Stomach smooth muscle (tissue), 2 donors: Measurements from ENCODE around the gene CMTM8.

ENCODE experiments used
- H3K27ac ChIP-seq: one replicate; pipeline ENCODE4 v1.7.0; 2013; ENCODE audit warnings: mild to moderate bottlenecking, low read length, inconsistent platforms
- H3K27me3 ChIP-seq, 2 donors: one replicate each; pipeline ENCODE4 v1.7.0; 2013; ENCODE audit warnings: low read length in 2 of 2; ENCODE audit not compliant: insufficient read depth in 2 of 2, control insufficient read depth in 1 of 2
- H3K36me3 ChIP-seq, 2 donors: one replicate each; pipeline ENCODE4 v1.7.0; 2013; ENCODE audit warnings: low read length in 2 of 2; ENCODE audit not compliant: control insufficient read depth in 2 of 2, insufficient read depth in 2 of 2
- H3K4me1 ChIP-seq: one replicate; pipeline ENCODE4 v1.7.0; 2013; ENCODE audit warnings: low read length; ENCODE audit not compliant: control insufficient read depth, insufficient read depth
- H3K4me3 ChIP-seq, 2 donors: one replicate each; pipeline ENCODE4 v1.7.0; 2013; ENCODE audit warnings: low read length in 2 of 2
- H3K9ac ChIP-seq, 2 donors: one replicate each; pipeline ENCODE4 v1.7.0; 2013; ENCODE audit warnings: low read length in 2 of 2, mild to moderate bottlenecking in 1 of 2
- H3K9me3 ChIP-seq, 2 donors: one replicate each; pipeline ENCODE4 v1.7.0; 2013; ENCODE audit warnings: low read length in 2 of 2; ENCODE audit not compliant: control insufficient read depth in 2 of 2
- donor health status: healthy.
- donor health status: Pancreatic carcinoma.

Gene CMTM8

DNA sequence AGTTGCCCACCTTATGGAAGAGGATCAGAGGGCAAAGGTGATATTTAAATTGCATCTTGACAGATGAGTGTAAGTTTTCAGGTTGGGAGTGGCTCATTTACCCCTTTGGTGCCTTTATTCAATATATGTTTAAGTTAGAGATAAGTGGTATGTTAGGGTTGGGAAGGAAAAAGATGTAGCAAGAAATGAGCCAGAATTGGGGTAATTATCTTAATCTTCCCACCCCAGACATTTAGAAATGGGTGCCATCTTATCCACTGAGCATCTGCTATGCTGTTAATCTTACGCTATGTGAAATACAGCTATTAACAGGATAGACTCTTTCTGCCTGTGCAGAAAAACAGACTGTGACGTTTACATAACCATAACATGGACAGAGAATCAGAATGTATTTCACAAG, 159.5 kb downstream of the CMTM8 start:
- Histone ChIP-seq H3K36me3 (no peaks in the 10 kb centered on the region), H3K27me3 (peaks cover 0 to 2% of the 10 kb centered on the region in 2 donors), H3K9ac (no peak overlapping the region), H3K27ac (no peak overlapping the region), H3K4me3 (no peak overlapping the region), H3K4me1 (peaks cover 9% of the 10 kb centered on the region), H3K9me3 (no peaks in the 10 kb centered on the region)

DNA sequence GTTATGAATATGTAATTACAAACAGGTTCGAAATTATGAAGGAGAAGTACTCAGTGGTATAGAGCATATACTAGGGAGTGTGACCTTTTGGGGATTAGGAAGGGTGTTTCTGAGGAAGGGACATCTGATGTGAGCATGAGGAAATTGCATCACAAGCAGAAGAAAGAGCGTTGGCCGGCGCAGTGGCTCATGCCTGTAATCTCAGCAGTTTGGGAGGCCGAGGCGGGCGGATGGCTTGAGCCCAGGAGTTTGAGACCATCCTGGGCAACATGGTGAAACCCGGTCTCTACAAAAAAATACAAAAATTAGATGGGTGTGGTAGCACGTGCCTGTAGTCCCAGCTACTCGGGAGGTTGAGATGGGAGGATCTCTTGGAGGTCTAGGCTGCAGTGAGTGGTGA, 160.1 kb downstream of the CMTM8 start:
- H3K4me1 ChIP-seq: peaks cover 9% of the 10 kb centered on the region

GRCh38 chr3:32399030-32399620, 160.6 kb downstream of the CMTM8 start:
- Histone ChIP-seq H3K4me1 (peaks cover 9% of the 10 kb centered on the region), H3K36me3 (no peaks in the 10 kb centered on the region), H3K4me3 (no peak overlapping the region), H3K27me3 (peaks cover 0 to 2% of the 10 kb centered on the region in 2 donors), H3K27ac (no peak overlapping the region), H3K9ac (no peak overlapping the region), H3K9me3 (no peaks in the 10 kb centered on the region)

More for the DNA sequence above, 160.1 kb downstream of the CMTM8 start:
- Histone ChIP-seq H3K27me3 (peaks cover 0 to 2% of the 10 kb centered on the region in 2 donors), H3K36me3 (no peaks in the 10 kb centered on the region), H3K9me3 (no peaks in the 10 kb centered on the region), H3K9ac (no peak overlapping the region), H3K4me3 (no peak overlapping the region), H3K27ac (no peak overlapping the region)

DNA sequence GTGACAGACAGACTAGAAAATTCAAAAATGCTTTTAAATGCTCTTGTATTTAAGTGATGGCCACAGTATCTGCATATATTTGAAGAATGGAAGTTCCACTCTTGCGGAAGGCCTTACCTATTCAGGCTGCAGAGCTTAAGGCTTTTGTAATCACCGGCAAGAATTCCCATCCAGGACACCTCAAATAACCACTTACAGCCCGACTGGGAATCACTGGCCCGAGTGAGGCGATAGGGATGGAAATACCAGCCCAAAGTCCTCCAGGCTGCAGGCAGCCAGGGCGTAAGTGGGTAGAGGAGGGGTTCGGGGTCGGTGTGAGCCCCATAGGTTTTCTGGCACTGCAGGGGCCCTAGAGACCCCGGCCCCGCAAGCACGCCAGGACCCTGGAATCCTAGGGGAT, 162.6 kb downstream of the CMTM8 start:
- Histone ChIP-seq H3K4me3 (peak overlapping the region; percentile 52 to 69), H3K27ac (peak overlapping the region; percentile 31), H3K9ac (peak overlapping the region; percentile 36 to 51)

GRCh38 chr3:32401556-32402081, 163.1 kb downstream of the CMTM8 start:
- peaks cover 15% of the 10 kb centered on the region for H3K4me1 ChIP-seq
- peak overlapping the region; percentile 51 for H3K9ac ChIP-seq
- no peaks in the 10 kb centered on the region for H3K36me3 ChIP-seq
- no peaks in the 10 kb centered on the region for H3K9me3 ChIP-seq
- peak overlapping the region; percentile 52 to 69 for H3K4me3 ChIP-seq
- peak overlapping the region; percentile 31 for H3K27ac ChIP-seq
- peaks cover 0 to 2% of the 10 kb centered on the region in 2 donors for H3K27me3 ChIP-seq

More for the DNA sequence above, 162.6 kb downstream of the CMTM8 start:
- peaks cover 0 to 2% of the 10 kb centered on the region in 2 donors for H3K27me3 ChIP-seq
- H3K4me1 ChIP-seq: peaks cover 15% of the 10 kb centered on the region
- no peaks in the 10 kb centered on the region for H3K36me3 ChIP-seq
- H3K9me3 ChIP-seq: no peaks in the 10 kb centered on the region

DNA sequence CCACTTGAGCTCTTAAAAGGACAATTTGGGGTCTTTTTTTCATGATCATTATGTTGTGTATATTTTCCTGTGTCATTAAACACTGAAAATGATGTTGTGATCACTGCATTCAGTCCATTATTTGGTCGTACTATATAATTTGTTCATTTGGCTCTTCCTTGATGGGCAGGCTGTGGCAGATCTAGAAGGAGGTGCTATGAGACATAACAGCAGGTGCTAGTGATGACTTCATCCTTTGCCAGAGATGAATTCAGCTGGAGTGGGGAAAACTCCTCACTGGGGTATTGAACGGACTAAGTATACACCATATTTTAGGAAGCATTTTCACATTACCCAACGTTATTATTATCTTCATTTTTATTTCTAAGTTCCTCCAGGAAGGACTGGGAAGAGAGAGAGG, 165.2 kb downstream of the CMTM8 start:
- Histone ChIP-seq H3K27ac (no peak overlapping the region), H3K4me1 (peaks cover 15% of the 10 kb centered on the region), H3K4me3 (no peak overlapping the region), H3K9me3 (no peaks in the 10 kb centered on the region), H3K27me3 (peaks cover 0 to 2% of the 10 kb centered on the region in 2 donors), H3K9ac (no peak overlapping the region), H3K36me3 (no peaks in the 10 kb centered on the region)

- Histone ChIP-seq H3K9ac (no peak overlapping the region), H3K4me3 (no peak overlapping the region), H3K4me1 (peaks cover 15% of the 10 kb centered on the region), H3K36me3 (no peaks in the 10 kb centered on the region), H3K27me3 (no peaks in the 10 kb centered on the region), H3K27ac (no peak overlapping the region), H3K9me3 (no peaks in the 10 kb centered on the region)
Observed at GRCh38 chr3:32404714-32405113, 166.2 kb downstream of the CMTM8 start.

GRCh38 chr3:32405155-32405554, 166.7 kb downstream of the CMTM8 start:
- H3K4me1 ChIP-seq: peaks cover 15% of the 10 kb centered on the region
- no peak overlapping the region for H3K27ac ChIP-seq
- H3K27me3 ChIP-seq: no peaks in the 10 kb centered on the region
- H3K9ac ChIP-seq: no peak overlapping the region
- no peaks in the 10 kb centered on the region for H3K9me3 ChIP-seq
- no peak overlapping the region for H3K4me3 ChIP-seq
- no peaks in the 10 kb centered on the region for H3K36me3 ChIP-seq

GRCh38 chr3:32405711-32406323, 167.3 kb downstream of the CMTM8 start:
- H3K27ac ChIP-seq: no peak overlapping the region
- no peaks in the 10 kb centered on the region for H3K27me3 ChIP-seq
- H3K36me3 ChIP-seq: no peaks in the 10 kb centered on the region
- H3K9ac ChIP-seq: no peak overlapping the region
- H3K4me1 ChIP-seq: peaks cover 15% of the 10 kb centered on the region
- no peaks in the 10 kb centered on the region for H3K9me3 ChIP-seq
- no peak overlapping the region for H3K4me3 ChIP-seq

DNA sequence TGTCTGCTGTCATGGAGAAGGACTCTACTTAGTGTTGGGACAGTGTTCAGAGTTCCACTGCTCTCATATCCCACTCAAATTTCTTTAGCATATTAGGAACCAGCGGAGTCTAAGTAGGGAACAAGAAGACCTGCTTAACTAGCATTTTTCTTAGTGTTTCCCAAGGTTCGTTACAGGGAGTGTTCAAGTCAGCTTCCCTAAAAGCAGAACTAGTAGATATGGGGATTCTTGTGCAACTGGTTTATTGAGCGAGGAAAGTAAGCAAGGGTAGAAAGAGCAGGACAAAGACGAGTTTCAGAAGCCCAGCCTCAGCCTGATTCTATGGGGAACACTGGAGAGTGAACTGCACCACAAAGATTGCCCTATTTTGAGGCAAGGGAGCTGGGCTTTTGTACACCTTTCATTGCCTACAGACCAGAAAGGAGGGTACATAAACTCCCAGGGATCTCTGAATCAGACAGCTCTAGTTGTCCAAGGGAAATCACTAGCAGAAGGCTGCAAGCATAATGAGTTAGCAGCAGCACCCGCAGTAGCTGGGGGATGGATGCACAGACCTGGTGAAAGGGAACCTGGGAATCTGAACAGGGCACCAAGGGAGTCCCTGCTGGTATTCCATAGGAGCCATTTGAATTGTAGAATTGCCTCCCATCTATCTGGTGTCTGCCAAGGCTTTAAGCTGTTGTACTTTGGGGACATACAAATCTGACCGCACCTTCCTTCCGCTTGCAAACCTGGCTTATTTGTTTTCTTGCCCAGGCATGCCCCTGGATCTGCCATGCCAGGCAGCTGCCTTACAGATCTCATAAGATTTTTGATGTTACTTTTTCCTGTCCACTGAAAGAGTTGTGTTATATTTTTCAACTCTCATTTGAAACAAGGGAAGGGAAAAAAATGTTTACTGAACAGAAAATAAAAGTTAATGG, 168.3 kb downstream of the CMTM8 start:
- Histone ChIP-seq H3K27ac (no peak overlapping the region), H3K4me3 (no peak overlapping the region), H3K4me1 (peaks cover 6% of the 10 kb centered on the region), H3K9ac (no peak overlapping the region), H3K9me3 (no peaks in the 10 kb centered on the region), H3K27me3 (no peaks in the 10 kb centered on the region), H3K36me3 (no peaks in the 10 kb centered on the region)
